ENCODE results near the gene PPEF2.

PPEF2 gene

GRCh38 chr4:75822416-75822815 lies 79.8 kb downstream of the PPEF2 start:
- ChIA-PET CTCF (interaction anchor here (1.5 kb wide), 1 partner anchor 12 kb away, joined by 4 read pairs; no protein-coding TSS in a partner anchor), POLR2A (no interaction called here)
- H3K27ac ChIP-seq (ENCODE audit: insufficient read depth in 1 of 2, low read depth in 1 of 2, low read length in 2 of 2, poor library complexity in 1 of 2, severe bottlenecking in 2 of 2), result no peak overlapping the region

GRCh38 chr4:75821966-75822365 lies 80.3 kb downstream of the PPEF2 start:
- no peak for DNase-seq
- H3K27me3 ChIP-seq (replicated peaks in 2 of 5; ENCODE audit: control insufficient read depth in 4 of 5, insufficient read depth in 5 of 5, low read length in 4 of 5), result no peaks in the 10 kb centered on the region
- ChIA-PET CTCF (interaction anchor here (0.8 to 1.5 kb wide), 2 partner anchors 12 to 18 kb away, joined by 3 to 4 read pairs; no protein-coding TSS in a partner anchor), POLR2A (no interaction called here)
- no peaks in the 10 kb centered on the region for H3K9me3 ChIP-seq (ENCODE audit: control extremely low read depth in 1 of 5, control insufficient read depth in 4 of 5, insufficient read depth in 2 of 5, low read depth in 1 of 5, low read length in 4 of 5)
- H3K4me3 ChIP-seq (ENCODE audit: control insufficient read depth in 1 of 7, extremely low read depth in 1 of 7, insufficient read depth in 4 of 7, low read depth in 2 of 7, low read length in 6 of 7), result no peak overlapping the region
- no peaks in the 10 kb centered on the region for H3K36me3 ChIP-seq (ENCODE audit: control insufficient read depth in 4 of 4, insufficient read depth in 4 of 4, low read length in 3 of 4)
- H3K27ac ChIP-seq (ENCODE audit: insufficient read depth in 1 of 2, low read depth in 1 of 2, low read length in 2 of 2, poor library complexity in 1 of 2, severe bottlenecking in 2 of 2), result no peak overlapping the region
- WGBS (ENCODE audit: insufficient coverage), result 94% methylated on average over 3 of the region's 5 CpGs
- no peaks in the 10 kb centered on the region for H3K4me1 ChIP-seq (ENCODE audit: control extremely low read depth in 1 of 4, control insufficient read depth in 4 of 4, insufficient read depth in 4 of 4, low read length in 3 of 4)

More at GRCh38 chr4:75822416-75822815, 79.8 kb downstream of the PPEF2 start:
- no peaks in the 10 kb centered on the region for H3K4me1 ChIP-seq (ENCODE audit: control extremely low read depth in 1 of 4, control insufficient read depth in 4 of 4, insufficient read depth in 4 of 4, low read length in 3 of 4)
- 82% methylated on average over 5 of the region's 5 CpGs for WGBS (ENCODE audit: insufficient coverage)
- H3K27me3 ChIP-seq (replicated peaks in 2 of 5; ENCODE audit: control insufficient read depth in 4 of 5, insufficient read depth in 5 of 5, low read length in 4 of 5), result no peaks in the 10 kb centered on the region
- H3K4me3 ChIP-seq (ENCODE audit: control insufficient read depth in 1 of 7, extremely low read depth in 1 of 7, insufficient read depth in 4 of 7, low read depth in 2 of 7, low read length in 6 of 7), result no peak overlapping the region
- H3K36me3 ChIP-seq (ENCODE audit: control insufficient read depth in 4 of 4, insufficient read depth in 4 of 4, low read length in 3 of 4), result no peaks in the 10 kb centered on the region
- H3K9me3 ChIP-seq (ENCODE audit: control extremely low read depth in 1 of 5, control insufficient read depth in 4 of 5, insufficient read depth in 2 of 5, low read depth in 1 of 5, low read length in 4 of 5), result no peaks in the 10 kb centered on the region
- no peak for DNase-seq

- Histone ChIP-seq H3K4me1 (ENCODE audit: control extremely low read depth in 1 of 4, control insufficient read depth in 4 of 4, insufficient read depth in 4 of 4, low read length in 3 of 4) (no peaks in the 10 kb centered on the region), H3K4me3 (ENCODE audit: control insufficient read depth in 1 of 7, extremely low read depth in 1 of 7, insufficient read depth in 4 of 7, low read depth in 2 of 7, low read length in 6 of 7) (no peak overlapping the region), H3K27ac (ENCODE audit: insufficient read depth in 1 of 2, low read depth in 1 of 2, low read length in 2 of 2, poor library complexity in 1 of 2, severe bottlenecking in 2 of 2) (no peak overlapping the region), H3K36me3 (ENCODE audit: control insufficient read depth in 4 of 4, insufficient read depth in 4 of 4, low read length in 3 of 4) (peaks cover 0 to 5% (median 1%) of the 10 kb centered on the region in 4 experiments), H3K27me3 (replicated peaks in 2 of 5; ENCODE audit: control insufficient read depth in 4 of 5, insufficient read depth in 5 of 5, low read length in 4 of 5) (no peaks in the 10 kb centered on the region), H3K9me3 (ENCODE audit: control extremely low read depth in 1 of 5, control insufficient read depth in 4 of 5, insufficient read depth in 2 of 5, low read depth in 1 of 5, low read length in 4 of 5) (no peaks in the 10 kb centered on the region)
- ChIA-PET POLR2A (no interaction called here), CTCF (interaction anchor here (0.8 kb wide), 1 partner anchor 19 kb away, joined by 3 read pairs; no protein-coding TSS in a partner anchor)
- no CpG with 5 or more reads among the region's 3 CpGs for WGBS (ENCODE audit: insufficient coverage)
- no peak for DNase-seq
Measured at GRCh38 chr4:75821216-75821615, 81.0 kb downstream of the PPEF2 start.

GRCh38 chr4:75820676-75821075 lies 81.6 kb downstream of the PPEF2 start:
- Histone ChIP-seq H3K4me1 (ENCODE audit: control extremely low read depth in 1 of 4, control insufficient read depth in 4 of 4, insufficient read depth in 4 of 4, low read length in 3 of 4) (no peaks in the 10 kb centered on the region), H3K9me3 (ENCODE audit: control extremely low read depth in 1 of 5, control insufficient read depth in 4 of 5, insufficient read depth in 2 of 5, low read depth in 1 of 5, low read length in 4 of 5) (no peaks in the 10 kb centered on the region), H3K4me3 (ENCODE audit: control insufficient read depth in 1 of 7, extremely low read depth in 1 of 7, insufficient read depth in 4 of 7, low read depth in 2 of 7, low read length in 6 of 7) (no peak overlapping the region), H3K27ac (ENCODE audit: insufficient read depth in 1 of 2, low read depth in 1 of 2, low read length in 2 of 2, poor library complexity in 1 of 2, severe bottlenecking in 2 of 2) (no peak overlapping the region), H3K27me3 (replicated peaks in 2 of 5; ENCODE audit: control insufficient read depth in 4 of 5, insufficient read depth in 5 of 5, low read length in 4 of 5) (no peaks in the 10 kb centered on the region), H3K36me3 (ENCODE audit: control insufficient read depth in 4 of 4, insufficient read depth in 4 of 4, low read length in 3 of 4) (peaks cover 0 to 5% (median 1%) of the 10 kb centered on the region in 4 experiments)
- no peak for DNase-seq
- CTCF ChIA-PET, result no interaction called here
- WGBS (ENCODE audit: insufficient coverage), result 96% methylated on average over 3 of the region's 3 CpGs
- POLR2A ChIA-PET, result no interaction called here

GRCh38 chr4:75820197-75820596 lies 82.1 kb downstream of the PPEF2 start:
- Histone ChIP-seq H3K9me3 (ENCODE audit: control extremely low read depth in 1 of 5, control insufficient read depth in 4 of 5, insufficient read depth in 2 of 5, low read depth in 1 of 5, low read length in 4 of 5) (no peaks in the 10 kb centered on the region), H3K36me3 (ENCODE audit: control insufficient read depth in 4 of 4, insufficient read depth in 4 of 4, low read length in 3 of 4) (peaks cover under 1 to 8% (median 6%) of the 10 kb centered on the region in 4 experiments), H3K4me1 (ENCODE audit: control extremely low read depth in 1 of 4, control insufficient read depth in 4 of 4, insufficient read depth in 4 of 4, low read length in 3 of 4) (no peaks in the 10 kb centered on the region), H3K4me3 (ENCODE audit: control insufficient read depth in 1 of 7, extremely low read depth in 1 of 7, insufficient read depth in 4 of 7, low read depth in 2 of 7, low read length in 6 of 7) (no peak overlapping the region), H3K27me3 (replicated peaks in 2 of 5; ENCODE audit: control insufficient read depth in 4 of 5, insufficient read depth in 5 of 5, low read length in 4 of 5) (no peaks in the 10 kb centered on the region), H3K27ac (ENCODE audit: insufficient read depth in 1 of 2, low read depth in 1 of 2, low read length in 2 of 2, poor library complexity in 1 of 2, severe bottlenecking in 2 of 2) (no peak overlapping the region)
- no peak for DNase-seq
- POLR2A ChIA-PET, result no interaction called here
- CTCF ChIA-PET, result no interaction called here
- WGBS (ENCODE audit: insufficient coverage), result 75% methylated on average over 2 of the region's 2 CpGs

- H3K27ac ChIP-seq (ENCODE audit: insufficient read depth in 1 of 2, low read depth in 1 of 2, low read length in 2 of 2, poor library complexity in 1 of 2, severe bottlenecking in 2 of 2), result no peak overlapping the region
- ChIA-PET POLR2A (no interaction called here), CTCF (no interaction called here)
- H3K36me3 ChIP-seq (ENCODE audit: control insufficient read depth in 4 of 4, insufficient read depth in 4 of 4, low read length in 3 of 4), result peaks cover 8 to 18% (median 15%) of the 10 kb centered on the region in 4 experiments
- H3K4me1 ChIP-seq (ENCODE audit: control extremely low read depth in 1 of 4, control insufficient read depth in 4 of 4, insufficient read depth in 4 of 4, low read length in 3 of 4), result no peaks in the 10 kb centered on the region
- no peaks in the 10 kb centered on the region for H3K9me3 ChIP-seq (ENCODE audit: control extremely low read depth in 1 of 5, control insufficient read depth in 4 of 5, insufficient read depth in 2 of 5, low read depth in 1 of 5, low read length in 4 of 5)
- H3K4me3 ChIP-seq (ENCODE audit: control insufficient read depth in 1 of 7, extremely low read depth in 1 of 7, insufficient read depth in 4 of 7, low read depth in 2 of 7, low read length in 6 of 7), result no peak overlapping the region
- H3K27me3 ChIP-seq (replicated peaks in 2 of 5; ENCODE audit: control insufficient read depth in 4 of 5, insufficient read depth in 5 of 5, low read length in 4 of 5), result no peaks in the 10 kb centered on the region
- WGBS (ENCODE audit: insufficient coverage), result 92% methylated on average over 2 of the region's 4 CpGs
- DNase-seq, result no peak
Measured at GRCh38 chr4:75819121-75819520, 83.1 kb downstream of the PPEF2 start.

- POLR2A ChIA-PET, result no interaction called here
- CTCF ChIA-PET, result no interaction called here
- no peaks in the 10 kb centered on the region for H3K9me3 ChIP-seq (ENCODE audit: control extremely low read depth in 1 of 5, control insufficient read depth in 4 of 5, insufficient read depth in 2 of 5, low read depth in 1 of 5, low read length in 4 of 5)
- WGBS (ENCODE audit: insufficient coverage), result 100% methylated on average over 2 of the region's 2 CpGs
- H3K4me1 ChIP-seq (ENCODE audit: control extremely low read depth in 1 of 4, control insufficient read depth in 4 of 4, insufficient read depth in 4 of 4, low read length in 3 of 4), result no peaks in the 10 kb centered on the region
- H3K27me3 ChIP-seq (replicated peaks in 2 of 5; ENCODE audit: control insufficient read depth in 4 of 5, insufficient read depth in 5 of 5, low read length in 4 of 5), result no peaks in the 10 kb centered on the region
- peaks cover 8 to 28% (median 19%) of the 10 kb centered on the region in 4 experiments for H3K36me3 ChIP-seq (ENCODE audit: control insufficient read depth in 4 of 4, insufficient read depth in 4 of 4, low read length in 3 of 4)
- DNase-seq, result no peak
- H3K4me3 ChIP-seq (ENCODE audit: control insufficient read depth in 1 of 7, extremely low read depth in 1 of 7, insufficient read depth in 4 of 7, low read depth in 2 of 7, low read length in 6 of 7), result no peak overlapping the region
- H3K27ac ChIP-seq (ENCODE audit: insufficient read depth in 1 of 2, low read depth in 1 of 2, low read length in 2 of 2, poor library complexity in 1 of 2, severe bottlenecking in 2 of 2), result no peak overlapping the region
Measured at GRCh38 chr4:75817901-75818300, 84.4 kb downstream of the PPEF2 start.
